Dendritic cell treated with granulocyte-macrophage colony-stimulating factor and Interleukin-4, amounts not matched to agents 40 ng/mL and 50 ng/mL, for 4 days (primary cell): ENCODE results near the gene CFAP90.
A peak's percentile ranks its signal among the peaks of the same experiment; 100 is the strongest.

ENCODE experiments used
- H3K27ac Mint-ChIP-seq: one replicate; pipeline ENCODE4 v1.8.0; 2022; ENCODE audit warnings: mild to moderate bottlenecking, mixed read lengths
- H3K27me3 Mint-ChIP-seq: one replicate; pipeline ENCODE4 v1.8.0; 2022; ENCODE audit warnings: mild to moderate bottlenecking, mixed read lengths
- H3K36me3 Mint-ChIP-seq: one replicate; pipeline ENCODE4 v1.8.0; 2022; ENCODE audit warnings: low read depth, mixed read lengths
- H3K4me1 Mint-ChIP-seq: one replicate; pipeline ENCODE4 v1.8.0; 2022; ENCODE audit warnings: low read depth, mixed read lengths
- H3K4me3 Mint-ChIP-seq: one replicate; pipeline ENCODE4 v1.8.0; 2022; ENCODE audit warnings: mild to moderate bottlenecking, moderate library complexity, mixed read lengths
- H3K9me3 Mint-ChIP-seq: one replicate; pipeline ENCODE4 v1.8.0; 2022; ENCODE audit warnings: mixed read lengths
- intact Hi-C: fragments of 100-400 bp; cut with micrococcal nuclease; formaldehyde crosslinking; loops from one replicate; pipeline ENCODE4 v1.15.0; 2022

CFAP90 gene

GRCh38 chr5:7855611-7856010 is 4.7 kb upstream of the CFAP90 start:
- peaks cover 5% of the 10 kb centered on the region for H3K4me1 Mint-ChIP-seq
- H3K27ac Mint-ChIP-seq: no peak overlapping the region
- H3K36me3 Mint-ChIP-seq: peaks cover 29% of the 10 kb centered on the region
- H3K27me3 Mint-ChIP-seq: peaks cover 30% of the 10 kb centered on the region
- no peaks in the 10 kb centered on the region for H3K9me3 Mint-ChIP-seq
- H3K4me3 Mint-ChIP-seq: no peak overlapping the region
- intact Hi-C loops: no loop called here

- no peaks in the 10 kb centered on the region for H3K9me3 Mint-ChIP-seq
- peaks cover 5% of the 10 kb centered on the region for H3K4me1 Mint-ChIP-seq
- no peak overlapping the region for H3K4me3 Mint-ChIP-seq
- H3K36me3 Mint-ChIP-seq: peaks cover 6% of the 10 kb centered on the region
- peaks cover 52% of the 10 kb centered on the region for H3K27me3 Mint-ChIP-seq
- intact Hi-C loops: no loop called here
- no peak overlapping the region for H3K27ac Mint-ChIP-seq
Measured at GRCh38 chr5:7852988-7853387, 2.1 kb upstream of the CFAP90 start.

- peaks cover 55% of the 10 kb centered on the region for H3K27me3 Mint-ChIP-seq
- H3K27ac Mint-ChIP-seq: no peak overlapping the region
- H3K36me3 Mint-ChIP-seq: peaks cover 1% of the 10 kb centered on the region
- no peak overlapping the region for H3K4me3 Mint-ChIP-seq
- H3K9me3 Mint-ChIP-seq: no peaks in the 10 kb centered on the region
- intact Hi-C loops: no loop called here
- peaks cover 5% of the 10 kb centered on the region for H3K4me1 Mint-ChIP-seq
Measured at GRCh38 chr5:7852542-7852941, 1.6 kb upstream of the CFAP90 start.

GRCh38 chr5:7851617-7852289 is 820 bp upstream of the CFAP90 start:
- no peak overlapping the region for H3K27ac Mint-ChIP-seq

GRCh38 chr5:7851240-7851592 is 283 bp upstream of the CFAP90 start:
- Mint-ChIP-seq H3K9me3 (no peaks in the 10 kb centered on the region), H3K4me1 (peaks cover 5% of the 10 kb centered on the region), H3K4me3 (peak overlapping the region; percentile 67), H3K27ac (no peak overlapping the region), H3K36me3 (no peaks in the 10 kb centered on the region), H3K27me3 (peaks cover 68% of the 10 kb centered on the region)
- intact Hi-C loops: no loop called here

More at GRCh38 chr5:7851617-7852289, 820 bp upstream of the CFAP90 start:
- intact Hi-C loops: no loop called here
- Mint-ChIP-seq H3K27me3 (peaks cover 62% of the 10 kb centered on the region), H3K4me3 (no peak overlapping the region), H3K4me1 (peaks cover 5% of the 10 kb centered on the region), H3K9me3 (no peaks in the 10 kb centered on the region), H3K36me3 (no peaks in the 10 kb centered on the region)

GRCh38 chr5:7849681-7850394 is 1.1 kb downstream of the CFAP90 start:
- H3K4me1 Mint-ChIP-seq: peaks cover 5% of the 10 kb centered on the region
- H3K27ac Mint-ChIP-seq: no peak overlapping the region
- H3K4me3 Mint-ChIP-seq: peak overlapping the region; percentile 4
- intact Hi-C loops: no loop called here
- no peaks in the 10 kb centered on the region for H3K9me3 Mint-ChIP-seq
- no peaks in the 10 kb centered on the region for H3K36me3 Mint-ChIP-seq
- peaks cover 66% of the 10 kb centered on the region for H3K27me3 Mint-ChIP-seq

GRCh38 chr5:7848296-7848695 is 2.6 kb downstream of the CFAP90 start:
- no peaks in the 10 kb centered on the region for H3K36me3 Mint-ChIP-seq
- no peak overlapping the region for H3K4me3 Mint-ChIP-seq
- intact Hi-C loops: no loop called here
- no peak overlapping the region for H3K27ac Mint-ChIP-seq
- H3K27me3 Mint-ChIP-seq: peaks cover 69% of the 10 kb centered on the region
- no peaks in the 10 kb centered on the region for H3K9me3 Mint-ChIP-seq
- H3K4me1 Mint-ChIP-seq: peaks cover 5% of the 10 kb centered on the region

- no peak overlapping the region for H3K27ac Mint-ChIP-seq
- intact Hi-C loops: no loop called here
- H3K4me3 Mint-ChIP-seq: no peak overlapping the region
- H3K27me3 Mint-ChIP-seq: peaks cover 54% of the 10 kb centered on the region
- H3K4me1 Mint-ChIP-seq: peaks cover 5% of the 10 kb centered on the region
- H3K9me3 Mint-ChIP-seq: no peaks in the 10 kb centered on the region
- no peaks in the 10 kb centered on the region for H3K36me3 Mint-ChIP-seq
Measured at GRCh38 chr5:7846327-7846726, 4.6 kb downstream of the CFAP90 start.

GRCh38 chr5:7845557-7845956 is 5.4 kb downstream of the CFAP90 start:
- Mint-ChIP-seq H3K4me1 (no peaks in the 10 kb centered on the region), H3K27me3 (peaks cover 48% of the 10 kb centered on the region), H3K4me3 (no peak overlapping the region), H3K36me3 (no peaks in the 10 kb centered on the region), H3K9me3 (no peaks in the 10 kb centered on the region), H3K27ac (no peak overlapping the region)
- intact Hi-C loops: no loop called here

- no peak overlapping the region for H3K27ac Mint-ChIP-seq
- intact Hi-C loops: no loop called here
- no peaks in the 10 kb centered on the region for H3K9me3 Mint-ChIP-seq
- H3K4me1 Mint-ChIP-seq: no peaks in the 10 kb centered on the region
- H3K4me3 Mint-ChIP-seq: no peak overlapping the region
- H3K36me3 Mint-ChIP-seq: no peaks in the 10 kb centered on the region
- peaks cover 43% of the 10 kb centered on the region for H3K27me3 Mint-ChIP-seq
Measured at GRCh38 chr5:7844901-7845300, 6.0 kb downstream of the CFAP90 start.

- Mint-ChIP-seq H3K9me3 (no peaks in the 10 kb centered on the region), H3K4me1 (no peaks in the 10 kb centered on the region), H3K4me3 (no peak overlapping the region), H3K36me3 (no peaks in the 10 kb centered on the region), H3K27ac (no peak overlapping the region), H3K27me3 (peaks cover 25% of the 10 kb centered on the region)
- intact Hi-C loops: no loop called here
Measured at GRCh38 chr5:7842531-7842930, 8.4 kb downstream of the CFAP90 start.

GRCh38 chr5:7837403-7837802 is 13.5 kb downstream of the CFAP90 start:
- Mint-ChIP-seq H3K36me3 (no peaks in the 10 kb centered on the region), H3K9me3 (no peaks in the 10 kb centered on the region), H3K27me3 (peaks cover 4% of the 10 kb centered on the region), H3K4me3 (no peak overlapping the region), H3K4me1 (no peaks in the 10 kb centered on the region), H3K27ac (no peak overlapping the region)
- intact Hi-C loops: no loop called here

GRCh38 chr5:7834982-7835381 is 16.0 kb downstream of the CFAP90 start:
- H3K4me1 Mint-ChIP-seq: no peaks in the 10 kb centered on the region
- no peak overlapping the region for H3K4me3 Mint-ChIP-seq
- H3K27ac Mint-ChIP-seq: no peak overlapping the region
- intact Hi-C loops: no loop called here
- no peaks in the 10 kb centered on the region for H3K36me3 Mint-ChIP-seq
- peaks cover 7% of the 10 kb centered on the region for H3K27me3 Mint-ChIP-seq
- no peaks in the 10 kb centered on the region for H3K9me3 Mint-ChIP-seq

- H3K27me3 Mint-ChIP-seq: peaks cover 4% of the 10 kb centered on the region
- no peaks in the 10 kb centered on the region for H3K9me3 Mint-ChIP-seq
- no peak overlapping the region for H3K4me3 Mint-ChIP-seq
- no peaks in the 10 kb centered on the region for H3K4me1 Mint-ChIP-seq
- no peaks in the 10 kb centered on the region for H3K36me3 Mint-ChIP-seq
- no peak overlapping the region for H3K27ac Mint-ChIP-seq
- intact Hi-C loops: no loop called here
Measured at GRCh38 chr5:7828269-7828668, 22.7 kb downstream of the CFAP90 start.

GRCh38 chr5:7827610-7828009 is 23.3 kb downstream of the CFAP90 start:
- Mint-ChIP-seq H3K4me1 (no peaks in the 10 kb centered on the region), H3K4me3 (no peak overlapping the region), H3K27ac (no peak overlapping the region), H3K36me3 (no peaks in the 10 kb centered on the region), H3K9me3 (no peaks in the 10 kb centered on the region), H3K27me3 (peaks cover 4% of the 10 kb centered on the region)
- intact Hi-C loops: no loop called here
